Smooth muscle cell (in vitro differentiated cells): ENCODE measurements around the gene CSTPP1. TPM values are rescaled to one million over a fixed set of nuclear protein-coding genes. Genes with fewer than 3 reads are reported as not detected.
"Not testable (repeated sequence)": the region's sequence is repeated elsewhere in the genome, so short reads cannot be mapped to it uniquely, and the experiment has no call there.

Experiments
- DNase-seq: peaks from one replicate; lab custom pipeline; 2025; ENCODE audit not compliant: unreplicated experiment; lab: John Stamatoyannopoulos, UW
- H2AFZ ChIP-seq: fragments of 200-600 bp; sonication (generic); 2 replicates; pipeline ENCODE4 v1.6.0; 2016; ENCODE audit warnings: antibody characterized with exemption, low read depth, mild to moderate bottlenecking
- H3F3A ChIP-seq: fragments of 200-600 bp; sonication (generic); 2 replicates; pipeline ENCODE4 v1.6.0; 2017; ENCODE audit warnings: antibody characterized with exemption, low read depth
- H3K27ac ChIP-seq: fragments of 200-600 bp; sonication (generic); 2 replicates; pipeline ENCODE4 v1.5.1; 2016; ENCODE audit warnings: low read depth, mild to moderate bottlenecking
- H3K27me3 ChIP-seq: fragments of 200-600 bp; sonication (generic); 2 replicates; pipeline ENCODE4 v1.6.1; 2016; ENCODE audit warnings: low read depth, mild to moderate bottlenecking
- H3K36me3 ChIP-seq: fragments of 200-600 bp; sonication (generic); 2 replicates; pipeline ENCODE4 v1.5.1; 2016; ENCODE audit warnings: low read depth
- H3K4me1 ChIP-seq: fragments of 200-600 bp; sonication (generic); 2 replicates; pipeline ENCODE4 v1.5.1; 2016; ENCODE audit warnings: low read depth
- H3K4me2 ChIP-seq: fragments of 200-600 bp; sonication (generic); 2 replicates; pipeline ENCODE4 v1.6.0; 2016; ENCODE audit warnings: mild to moderate bottlenecking
- H3K4me3 ChIP-seq: fragments of 200-600 bp; sonication (generic); 2 replicates; pipeline ENCODE4 v1.5.1; 2016; ENCODE audit warnings: mild to moderate bottlenecking
- H3K79me2 ChIP-seq: fragments of 200-600 bp; sonication (generic); 2 replicates; pipeline ENCODE4 v1.6.0; 2016; ENCODE audit warnings: low read depth, mild to moderate bottlenecking
- H3K9ac ChIP-seq: fragments of 200-600 bp; sonication (generic); 2 replicates; pipeline ENCODE4 v1.6.0; 2016; ENCODE audit warnings: low read depth
- H3K9me3 ChIP-seq: fragments of 200-600 bp; sonication (generic); replicated peaks from 2 replicates; pipeline ENCODE4 v1.5.1; 2016; ENCODE audit warnings: low read depth
- H4K20me1 ChIP-seq: fragments of 200-600 bp; sonication (generic); 2 replicates; pipeline ENCODE4 v1.6.0; 2016; ENCODE audit warnings: low read depth
- WGBS: methylation state at CpG from one replicate; pipeline ENCODE4 v1.1.7; 2016; ENCODE audit warnings: low lambda C conversion rate; 5-methylcytosine and 5-hydroxymethylcytosine counted together
- polyA plus RNA-seq: library from polyadenylated mRNA; unstranded; fragments of >200 nt; fragmentation: Nextera tagmentation; extraction: Ambion mirVana; gene quantifications from 2 replicates; pipeline ENCODE4 v1.2.1, GENCODE V29; 2016
- total RNA-seq: library from RNA; depleted of rRNA; stranded (reverse); fragments of >200 nt; gene quantifications from 2 replicates; pipeline ENCODE4 v1.2.3, GENCODE V29; 2014
- TF ChIP-seq, protein P1 (sequence below): fragments of 200-600 bp; sonication (generic); IDR thresholded peaks from 2 replicates; pipeline ENCODE4 v1.5.1; 2017; ENCODE audit warnings: borderline replicate concordance, mild to moderate bottlenecking, antibody characterized with exemption; ENCODE audit not compliant: insufficient read depth, poor library complexity, severe bottlenecking

The CSTPP1 gene
- total and polyA plus RNA-seq, 2 experiments from 2014 or later: 37.4 to 44.8 TPM

DNA sequence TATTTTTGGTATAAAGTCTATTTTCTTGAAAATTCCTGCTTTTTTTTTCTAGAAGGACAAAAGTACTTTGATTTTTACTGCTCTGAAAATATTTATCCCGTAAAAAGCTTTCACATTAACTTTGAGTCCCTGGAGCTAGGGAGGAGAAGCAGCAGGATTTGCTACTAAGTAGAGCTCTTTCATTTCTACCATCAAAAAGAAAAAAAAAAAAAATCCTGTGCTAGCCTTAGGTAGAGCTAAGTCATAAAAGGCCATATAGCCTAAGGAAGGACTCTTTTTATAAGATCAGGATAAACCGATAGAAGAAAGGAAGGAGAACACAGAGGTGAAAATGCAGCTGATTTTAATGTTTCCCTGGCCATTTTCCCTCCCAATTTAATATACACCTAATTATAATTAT is 48.0 kb downstream of the CSTPP1 start:
- Histone ChIP-seq H4K20me1 (peaks cover 12% of the 10 kb centered on the region), H3K9ac (no peak overlapping the region), H3K36me3 (no peaks in the 10 kb centered on the region), H3K4me2 (no peak overlapping the region), H3K4me1 (peaks cover 4% of the 10 kb centered on the region), H3F3A (no peaks in the 10 kb centered on the region), H3K4me3 (no peak overlapping the region), H3K9me3 (no peaks in the 10 kb centered on the region), H3K27ac (no peak overlapping the region), H3K27me3 (no peaks in the 10 kb centered on the region), H3K79me2 (peaks cover 5% of the 10 kb centered on the region), H2AFZ (no peak overlapping the region)
- no peak for DNase-seq
- TF ChIP-seq, protein P1, sequence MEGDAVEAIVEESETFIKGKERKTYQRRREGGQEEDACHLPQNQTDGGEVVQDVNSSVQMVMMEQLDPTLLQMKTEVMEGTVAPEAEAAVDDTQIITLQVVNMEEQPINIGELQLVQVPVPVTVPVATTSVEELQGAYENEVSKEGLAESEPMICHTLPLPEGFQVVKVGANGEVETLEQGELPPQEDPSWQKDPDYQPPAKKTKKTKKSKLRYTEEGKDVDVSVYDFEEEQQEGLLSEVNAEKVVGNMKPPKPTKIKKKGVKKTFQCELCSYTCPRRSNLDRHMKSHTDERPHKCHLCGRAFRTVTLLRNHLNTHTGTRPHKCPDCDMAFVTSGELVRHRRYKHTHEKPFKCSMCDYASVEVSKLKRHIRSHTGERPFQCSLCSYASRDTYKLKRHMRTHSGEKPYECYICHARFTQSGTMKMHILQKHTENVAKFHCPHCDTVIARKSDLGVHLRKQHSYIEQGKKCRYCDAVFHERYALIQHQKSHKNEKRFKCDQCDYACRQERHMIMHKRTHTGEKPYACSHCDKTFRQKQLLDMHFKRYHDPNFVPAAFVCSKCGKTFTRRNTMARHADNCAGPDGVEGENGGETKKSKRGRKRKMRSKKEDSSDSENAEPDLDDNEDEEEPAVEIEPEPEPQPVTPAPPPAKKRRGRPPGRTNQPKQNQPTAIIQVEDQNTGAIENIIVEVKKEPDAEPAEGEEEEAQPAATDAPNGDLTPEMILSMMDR: no peak
- 91% methylated on average over 2 of the region's 2 CpGs for WGBS

DNA sequence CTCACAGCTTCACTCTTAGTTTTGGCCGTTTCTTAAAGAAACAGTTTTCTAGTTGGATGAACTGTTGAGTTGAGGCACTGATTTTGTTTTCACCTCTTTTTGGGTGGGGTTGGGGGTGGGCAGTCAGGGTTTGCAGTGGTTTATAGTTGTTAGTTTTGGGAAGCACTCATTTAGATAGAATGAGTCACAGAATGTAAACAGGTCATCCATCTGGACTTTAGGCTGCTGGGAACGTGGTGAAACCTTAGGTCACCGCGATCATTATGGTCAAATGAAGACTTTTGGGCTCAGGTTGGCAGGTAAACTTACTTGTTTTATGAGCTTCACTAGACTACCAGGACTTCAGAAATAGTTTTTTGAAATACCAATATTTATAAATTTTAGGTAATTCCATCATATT is 48.4 kb downstream of the CSTPP1 start:
- no peak overlapping the region for H2AFZ ChIP-seq
- H3K27ac ChIP-seq: no peak overlapping the region
- H3K79me2 ChIP-seq: peaks cover 2% of the 10 kb centered on the region
- 74% methylated on average over 4 of the region's 4 CpGs for WGBS
- no peak overlapping the region for H3K9ac ChIP-seq
- DNase-seq: no peak
- H3K4me1 ChIP-seq: peaks cover 3% of the 10 kb centered on the region
- H3K4me2 ChIP-seq: no peak overlapping the region
- H4K20me1 ChIP-seq: peaks cover 10% of the 10 kb centered on the region
- no peak overlapping the region for H3K4me3 ChIP-seq
- no peaks in the 10 kb centered on the region for H3K9me3 ChIP-seq
- no peaks in the 10 kb centered on the region for H3K27me3 ChIP-seq
- TF ChIP-seq, protein P1: no peak
- no peaks in the 10 kb centered on the region for H3F3A ChIP-seq
- no peaks in the 10 kb centered on the region for H3K36me3 ChIP-seq

DNA sequence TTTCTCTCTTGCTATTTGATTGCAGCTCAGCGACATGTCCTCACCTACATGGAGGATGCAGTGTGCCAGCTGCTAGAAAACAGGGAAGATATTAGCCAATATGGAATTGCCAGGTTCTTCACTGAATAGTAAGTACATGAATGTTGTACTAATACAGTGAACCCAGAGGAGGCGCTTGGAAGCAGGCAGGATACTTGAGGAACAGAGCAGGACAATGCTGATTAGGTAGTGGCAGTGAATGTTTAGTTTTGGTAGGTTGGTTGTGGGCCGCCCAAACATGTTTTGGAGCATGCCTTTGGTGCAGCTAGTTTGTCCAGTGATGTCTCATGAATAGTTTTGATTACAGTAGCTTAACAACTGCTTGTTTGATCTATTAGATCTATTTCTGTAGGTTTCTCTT is 50.6 kb downstream of the CSTPP1 start:
- Histone ChIP-seq H4K20me1 (peaks cover 8% of the 10 kb centered on the region), H3K4me2 (no peak overlapping the region), H3K4me3 (no peak overlapping the region), H3K27ac (no peak overlapping the region), H3K4me1 (no peaks in the 10 kb centered on the region), H3K9me3 (no peaks in the 10 kb centered on the region), H2AFZ (no peak overlapping the region), H3K36me3 (no peaks in the 10 kb centered on the region), H3F3A (no peaks in the 10 kb centered on the region), H3K27me3 (no peaks in the 10 kb centered on the region), H3K79me2 (no peaks in the 10 kb centered on the region), H3K9ac (no peak overlapping the region)
- WGBS: 88% methylated on average over 3 of the region's 3 CpGs
- DNase-seq: no peak
- TF ChIP-seq, protein P1: no peak

DNA sequence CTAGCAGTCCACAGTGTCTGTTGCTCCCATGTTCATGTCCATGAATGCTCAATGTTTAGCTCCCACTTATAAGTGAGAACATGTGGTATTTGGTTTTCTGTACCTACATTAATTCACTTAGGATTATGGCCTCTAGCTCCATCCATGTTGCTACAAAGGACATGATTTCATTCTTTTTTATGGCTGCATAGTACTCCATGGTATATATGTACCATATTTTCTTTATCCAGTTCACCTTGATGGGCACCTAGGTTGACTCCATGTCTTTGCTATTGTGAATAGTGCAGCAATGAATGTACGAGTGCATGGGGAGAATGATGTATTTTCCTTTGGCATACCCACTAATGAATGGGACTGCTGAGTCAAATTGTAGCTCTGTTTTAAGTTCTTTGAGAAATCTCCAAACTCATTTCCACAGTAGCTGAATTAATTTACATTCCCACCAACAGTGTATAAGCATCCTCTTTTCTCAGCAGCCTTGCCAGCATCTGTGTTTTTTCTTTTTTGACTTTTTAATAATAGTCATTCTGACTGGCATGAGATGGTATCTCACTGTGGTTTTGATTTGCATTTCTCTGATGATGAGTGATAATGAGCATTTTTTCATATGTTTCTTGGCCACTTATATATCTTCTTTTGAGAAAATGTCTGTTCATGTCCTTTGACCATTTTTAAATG is 53.4 kb downstream of the CSTPP1 start:
- H3K4me1 ChIP-seq, H2AFZ ChIP-seq, H3K27me3 ChIP-seq, H3K36me3 ChIP-seq, H3K4me2 ChIP-seq, H3K27ac ChIP-seq, H3K9ac ChIP-seq, H3K9me3 ChIP-seq, H3K4me3 ChIP-seq, DNase-seq, H4K20me1 ChIP-seq, H3K79me2 ChIP-seq, H3F3A ChIP-seq: not testable (repeated sequence)
- WGBS: 100% methylated on average over 1 of the region's 1 CpG
